K562 (cell line): ENCODE measurements around the gene DOK7. TPM values are rescaled to one million over a fixed set of nuclear protein-coding genes. Genes with fewer than 3 reads are reported as not detected.

ENCODE experiments used
- ATAC-seq: fragments of 200-7000 bp; cut with Tn5 transposase; 3 replicates; pipeline ENCODE4 v1.9.1; 2020; ENCODE audit warnings: moderate library complexity
- BruUV-seq: library from RNA; stranded (reverse); fragments of 400-500 nt; replicated peaks from 2 replicates; lab custom pipeline; 2021; lab: Mats Ljungman, UMichigan
- CTCF ChIA-PET: fragments of 300-600 bp; formaldehyde crosslinking; extraction: SDS; loops from one replicate; lab custom pipeline; 2021; ENCODE audit warnings: low intra/inter-chr PET ratio; lab: Yijun Ruan, JAX
- POLR2A ChIA-PET: fragments of 300-600, 350-650 bp; sonication (Branson Sonifier 250); formaldehyde crosslinking; extraction: SDS; loops from one replicate; lab custom pipeline; 2021; ENCODE audit warnings: antibody characterized with exemption, inconsistent platforms; lab: Yijun Ruan, JAX
- DNase-seq, 4 experiments: peaks; one replicate each; pipeline versions ENCODE4 v3.0.0 to v3.0.0-alpha.2; 2011 to 2018; ENCODE audit warnings: low spot score in 3 of 4, mixed read lengths in 3 of 4; ENCODE audit errors: extremely low read depth in 1 of 4
- FAIRE-seq: peaks from 2 replicates; lab custom pipeline; 2011; peaks lifted over from hg19 to GRCh38; lab: Jason Lieb, UNC
- H2AFZ ChIP-seq: 2 replicates; pipeline ENCODE4 v1.6.0; 2011; ENCODE audit warnings: low read depth, low read length, control low read depth, inconsistent platforms
- H3K27ac ChIP-seq: fragments of 200-600 bp; 3 replicates; pipeline ENCODE4 v1.8.0; 2011; ENCODE audit warnings: low read depth, mild to moderate bottlenecking, control low read depth, inconsistent platforms, low read length, moderate library complexity, mixed read lengths; ENCODE audit errors: extremely low read depth
- H3K27me3 ChIP-seq, 2 experiments: fragments of 300-600 bp in 1 of 2; 2 replicates in 1 of 2; 3 replicates in 1 of 2; pipeline versions ENCODE4 v1.6.0 to v1.8.0; 2011; ENCODE audit warnings: inconsistent platforms in 2 of 2, low read length in 2 of 2, mild to moderate bottlenecking in 1 of 2, mixed read lengths in 1 of 2, moderate library complexity in 1 of 2; ENCODE audit not compliant: control insufficient read depth in 2 of 2, insufficient read depth in 2 of 2
- H3K36me3 ChIP-seq: fragments of 300-600 bp; 3 replicates; pipeline ENCODE4 v1.8.0; 2011; ENCODE audit warnings: mild to moderate bottlenecking, low read length, inconsistent platforms; ENCODE audit not compliant: control insufficient read depth, insufficient read depth
- H3K4me1 ChIP-seq, 2 experiments: fragments of 200-600 bp in 1 of 2; replicated peaks in 1 of 2; 2 replicates in 1 of 2; 3 replicates in 1 of 2; pipeline versions ENCODE4 v1.5.1 to v1.8.0; 2011; ENCODE audit warnings: inconsistent platforms in 2 of 2, low read length in 2 of 2, mild to moderate bottlenecking in 1 of 2, mixed read lengths in 1 of 2, moderate library complexity in 1 of 2; ENCODE audit not compliant: control insufficient read depth in 2 of 2, insufficient read depth in 2 of 2
- H3K4me2 ChIP-seq: 2 replicates; pipeline ENCODE4 v1.6.1; 2011; ENCODE audit warnings: low read length, control low read depth, inconsistent platforms, mixed read lengths; ENCODE audit not compliant: insufficient read depth
- H3K4me3 ChIP-seq: fragments of 200-600 bp; sonication (generic), shearing (Covaris generic); 2 replicates; pipeline ENCODE4 v1.5.1; 2016; ENCODE audit warnings: control low read depth, inconsistent platforms
- H3K79me2 ChIP-seq: fragments of 200-600 bp; 3 replicates; pipeline ENCODE4 v1.8.0; 2011; ENCODE audit warnings: low read length, inconsistent platforms; ENCODE audit not compliant: control insufficient read depth, insufficient read depth
- H3K9ac ChIP-seq, 2 experiments: 2 replicates each; pipeline versions ENCODE4 v1.6.0 to v1.6.1; 2011; ENCODE audit warnings: low read depth in 2 of 2, low read length in 2 of 2, control low read depth in 1 of 2, inconsistent platforms in 1 of 2, mild to moderate bottlenecking in 1 of 2, mixed read lengths in 1 of 2; ENCODE audit not compliant: insufficient read depth in 1 of 2
- H3K9me1 ChIP-seq: one replicate; pipeline ENCODE4 v1.6.0; 2011; ENCODE audit warnings: inconsistent platforms, mild to moderate bottlenecking, low read length, moderate library complexity; ENCODE audit not compliant: control insufficient read depth, insufficient read depth
- H3K9me3 ChIP-seq: replicated peaks from 2 replicates; pipeline ENCODE4 v1.5.1; 2011; ENCODE audit warnings: low read depth, low read length, inconsistent platforms; ENCODE audit not compliant: control insufficient read depth, insufficient read depth
- H4K20me1 ChIP-seq: replicated peaks from 2 replicates; pipeline ENCODE4 v1.6.1; 2011; ENCODE audit warnings: low read length, inconsistent platforms, mixed read lengths; ENCODE audit not compliant: control insufficient read depth, insufficient read depth
- KDM4B ChIP-seq, 2 experiments: fragments of 450-650 bp in 1 of 2; sonication (generic) in 1 of 2; IDR thresholded peaks; 2 replicates each; pipeline ENCODE4 v1.6.1; 2016 to 2017; ENCODE audit warnings: borderline replicate concordance in 2 of 2, antibody characterized with exemption in 1 of 2, low read depth in 1 of 2, mild to moderate bottlenecking in 1 of 2
- POLR2B ChIP-seq: fragments of 450-650 bp; IDR thresholded peaks from 2 replicates; pipeline ENCODE4 v1.6.1; 2018; ENCODE audit warnings: low read depth; ENCODE audit not compliant: partially characterized antibody
- RBM25 ChIP-seq: fragments of 200-400 bp; formaldehyde crosslinking; IDR thresholded peaks from 2 replicates; pipeline ENCODE4 v1.6.1; 2018; ENCODE audit warnings: low read length, low read depth, moderate library complexity; ENCODE audit not compliant: severe bottlenecking
- ZC3H11A ChIP-seq: IDR thresholded peaks from 2 replicates; pipeline ENCODE4 v1.6.1; 2012; ENCODE audit warnings: low read depth, low read length, improper control_type of control experiment
- ZFP30 ChIP-seq: fragments of 250-450 bp; sonication (Bioruptor Pico); IDR thresholded peaks from 2 replicates; pipeline ENCODE4 v1.8.0; 2022; ENCODE audit warnings: moderate library complexity, mild to moderate bottlenecking, inconsistent platforms, borderline replicate concordance
- ZNF311 ChIP-seq: fragments of 250-450 bp; sonication (Bioruptor Pico); IDR thresholded peaks from 2 replicates; pipeline ENCODE4 v1.4.0; 2020; ENCODE audit warnings: mild to moderate bottlenecking, moderate library complexity
- ZNF436 ChIP-seq: fragments of 250-450, 450-650 bp; sonication (Bioruptor Pico); formaldehyde crosslinking; IDR thresholded peaks from 2 replicates; pipeline ENCODE4 v1.7.0; 2020; ENCODE audit warnings: mild to moderate bottlenecking
- ZNF609 ChIP-seq: sonication (generic); formaldehyde crosslinking; IDR thresholded peaks from 2 replicates; pipeline ENCODE4 v1.8.1; 2023; ENCODE audit warnings: missing genetic modification reagents, mild to moderate bottlenecking, borderline replicate concordance
- WGBS: fragments of 100-300 bp; shearing (Covaris generic); methylation state at CpG from one replicate; pipeline ENCODE4 v1.1.6; 2016; ENCODE audit warnings: low coverage, mixed read lengths; ENCODE audit not compliant: insufficient coverage; ENCODE audit errors: missing lambda C conversion rate; 5-methylcytosine and 5-hydroxymethylcytosine counted together
- in situ Hi-C: fragments of 300-500 bp; cut with MboI; formaldehyde crosslinking; loops from 4 replicates; pipeline ENCODE4 v1.15.0; 2018; ENCODE audit warnings: inconsistent platforms, mixed read lengths
- intact Hi-C: fragments of 100-400 bp; cut with micrococcal nuclease; formaldehyde crosslinking; loops from 2 replicates; pipeline ENCODE4 v1.14.2; 2022
- polyA plus RNA-seq, 8 experiments: library from polyadenylated mRNA; depleted of rRNA in 4 of 8; stranded (reverse) in 5 of 8; unstranded in 3 of 8; fragments of >200 nt; fragmentation: Nextera tagmentation in 2 of 8; fragmentation: Illumina TruSeq in 1 of 8; extraction: Ambion mirVana in 2 of 8; extraction: Trizol in 1 of 8; gene quantifications; 2 replicates each; pipeline versions ENCODE4 v1.2.1 to v1.2.3, GENCODE V29; 2011 to 2014; ENCODE audit warnings: inconsistent platforms in 1 of 8, missing spikeins in 1 of 8
- total RNA-seq, 7 experiments: library from RNA; depleted of rRNA in 6 of 7; stranded (reverse); fragments of >200 nt in 6 of 7; fragmentation: Illumina TruSeq in 2 of 7; extraction: Trizol in 2 of 7; gene quantifications; 2 replicates each; pipeline versions ENCODE4 v1.2.1 to v1.2.3, GENCODE V29; 2011 to 2021; ENCODE audit warnings: low replicate concordance in 1 of 7
- TF ChIP-seq, protein P1 (sequence below): fragments of 250-450 bp; sonication (Bioruptor Pico); IDR thresholded peaks from 2 replicates; pipeline ENCODE4 v1.5.0; 2022; ENCODE audit warnings: mild to moderate bottlenecking
- TF ChIP-seq, protein P2 (sequence below), 3 experiments: IDR thresholded peaks in 2 of 3; conservative IDR thresholded peaks in 1 of 3; 2 replicates each; pipeline ENCODE4 v1.5.1; 2011 to 2012; ENCODE audit warnings: low read length in 3 of 3, mild to moderate bottlenecking in 3 of 3, control low read depth in 2 of 3, improper control_type of control experiment in 1 of 3, inconsistent platforms in 1 of 3, low read depth in 1 of 3, mixed read lengths in 1 of 3, moderate library complexity in 1 of 3; ENCODE audit not compliant: insufficient read depth in 2 of 3
- TF ChIP-seq, protein P3 (sequence below): fragments of 250-450 bp; sonication (Bioruptor Pico); IDR thresholded peaks from 2 replicates; pipeline ENCODE4 v1.5.0; 2021

The DOK7 gene
- total and polyA plus RNA-seq, 9 of the 15 experiments (the other 6 are each of a cell fraction or from before 2014, with no cell fraction given): not detected

GRCh38 chr4:3445829-3446545, 17.1 kb upstream of the DOK7 start:
- ChIA-PET POLR2A (no interaction called here), CTCF (no interaction called here)
- no peak for ATAC-seq
- H3K36me3 ChIP-seq: no peaks in the 10 kb centered on the region
- peak in 2 of 4 experiments; percentile 44 to 49 for DNase-seq
- H3K9ac ChIP-seq: no peak overlapping the region
- H3K4me3 ChIP-seq: no peak overlapping the region
- peaks cover 0 to 87% of the 10 kb centered on the region in 2 experiments; a peak in 2 of 5 replicates for H3K4me1 ChIP-seq
- 20% methylated on average over 30 of the region's 34 CpGs for WGBS
- BruUV-seq: no TSS peak
- no peak overlapping the region for H2AFZ ChIP-seq
- no peak overlapping the region for H3K4me2 ChIP-seq
- H3K9me1 ChIP-seq: no peaks in the 10 kb centered on the region
- H3K9me3 ChIP-seq: no peaks in the 10 kb centered on the region
- FAIRE-seq: no peak
- intact Hi-C loops: no loop called here
- no peaks in the 10 kb centered on the region for H3K79me2 ChIP-seq
- H3K27me3 ChIP-seq: peaks cover 0 to 4% of the 10 kb centered on the region in 2 experiments; a peak in 2 of 5 replicates
- H3K27ac ChIP-seq: no peak overlapping the region
- H4K20me1 ChIP-seq: 0 out of 2 replicates have a peak, but pooled peaks cover 3% of the 10 kb centered on the region
- in situ Hi-C loops: no loop called here
- TF ChIP-seq ZNF609 (CRISPR knock-in tag) (no peak), RBM25 (peak; percentile 88), ZNF436 (CRISPR knock-in tag) (no peak), ZNF311 (CRISPR knock-in tag) (no peak), KDM4B (IDR thresholded peaks at IDR 0.05; ENCODE audit: borderline replicate concordance in 2 of 2, low read depth in 1 of 2) (no peak), ZFP30 (CRISPR knock-in tag) (no peak), ZC3H11A (no peak), POLR2B (no peak)
- TF ChIP-seq, protein P1, sequence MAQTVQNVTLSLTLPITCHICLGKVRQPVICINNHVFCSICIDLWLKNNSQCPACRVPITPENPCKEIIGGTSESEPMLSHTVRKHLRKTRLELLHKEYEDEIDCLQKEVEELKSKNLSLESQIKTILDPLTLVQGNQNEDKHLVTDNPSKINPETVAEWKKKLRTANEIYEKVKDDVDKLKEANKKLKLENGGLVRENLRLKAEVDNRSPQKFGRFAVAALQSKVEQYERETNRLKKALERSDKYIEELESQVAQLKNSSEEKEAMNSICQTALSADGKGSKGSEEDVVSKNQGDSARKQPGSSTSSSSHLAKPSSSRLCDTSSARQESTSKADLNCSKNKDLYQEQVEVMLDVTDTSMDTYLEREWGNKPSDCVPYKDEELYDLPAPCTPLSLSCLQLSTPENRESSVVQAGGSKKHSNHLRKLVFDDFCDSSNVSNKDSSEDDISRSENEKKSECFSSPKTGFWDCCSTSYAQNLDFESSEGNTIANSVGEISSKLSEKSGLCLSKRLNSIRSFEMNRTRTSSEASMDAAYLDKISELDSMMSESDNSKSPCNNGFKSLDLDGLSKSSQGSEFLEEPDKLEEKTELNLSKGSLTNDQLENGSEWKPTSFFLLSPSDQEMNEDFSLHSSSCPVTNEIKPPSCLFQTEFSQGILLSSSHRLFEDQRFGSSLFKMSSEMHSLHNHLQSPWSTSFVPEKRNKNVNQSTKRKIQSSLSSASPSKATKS: no peak
- TF ChIP-seq, protein P2, sequence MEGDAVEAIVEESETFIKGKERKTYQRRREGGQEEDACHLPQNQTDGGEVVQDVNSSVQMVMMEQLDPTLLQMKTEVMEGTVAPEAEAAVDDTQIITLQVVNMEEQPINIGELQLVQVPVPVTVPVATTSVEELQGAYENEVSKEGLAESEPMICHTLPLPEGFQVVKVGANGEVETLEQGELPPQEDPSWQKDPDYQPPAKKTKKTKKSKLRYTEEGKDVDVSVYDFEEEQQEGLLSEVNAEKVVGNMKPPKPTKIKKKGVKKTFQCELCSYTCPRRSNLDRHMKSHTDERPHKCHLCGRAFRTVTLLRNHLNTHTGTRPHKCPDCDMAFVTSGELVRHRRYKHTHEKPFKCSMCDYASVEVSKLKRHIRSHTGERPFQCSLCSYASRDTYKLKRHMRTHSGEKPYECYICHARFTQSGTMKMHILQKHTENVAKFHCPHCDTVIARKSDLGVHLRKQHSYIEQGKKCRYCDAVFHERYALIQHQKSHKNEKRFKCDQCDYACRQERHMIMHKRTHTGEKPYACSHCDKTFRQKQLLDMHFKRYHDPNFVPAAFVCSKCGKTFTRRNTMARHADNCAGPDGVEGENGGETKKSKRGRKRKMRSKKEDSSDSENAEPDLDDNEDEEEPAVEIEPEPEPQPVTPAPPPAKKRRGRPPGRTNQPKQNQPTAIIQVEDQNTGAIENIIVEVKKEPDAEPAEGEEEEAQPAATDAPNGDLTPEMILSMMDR (IDR thresholded peaks at IDR 0.05 in 2 of 3, conservative IDR thresholded peaks at IDR 0.05 in 1 of 3; ENCODE audit: insufficient read depth in 2 of 3, low read depth in 1 of 3, low read length in 3 of 3): peak in 1 of 3 experiments; percentile 9; a peak in 3 of 6 replicates
- TF ChIP-seq, protein P3, sequence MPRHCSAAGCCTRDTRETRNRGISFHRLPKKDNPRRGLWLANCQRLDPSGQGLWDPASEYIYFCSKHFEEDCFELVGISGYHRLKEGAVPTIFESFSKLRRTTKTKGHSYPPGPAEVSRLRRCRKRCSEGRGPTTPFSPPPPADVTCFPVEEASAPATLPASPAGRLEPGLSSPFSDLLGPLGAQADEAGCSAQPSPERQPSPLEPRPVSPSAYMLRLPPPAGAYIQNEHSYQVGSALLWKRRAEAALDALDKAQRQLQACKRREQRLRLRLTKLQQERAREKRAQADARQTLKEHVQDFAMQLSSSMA (CRISPR knock-in tag): no peak
